A549 treated with ZK216348 at 1 μM for 4 hours (cell line): ENCODE measurements around the gene NOS1AP. TPM values are rescaled to one million over a fixed set of nuclear protein-coding genes. Genes with fewer than 3 reads are reported as not detected.

ENCODE experiments used
- total RNA-seq: library from RNA; stranded (reverse); fragments of 200-300 nt; extraction: Qiagen RNA extraction; gene quantifications from 5 replicates; pipeline ENCODE4 v1.2.3, GENCODE V29; 2022; ENCODE audit warnings: low read depth

NOS1AP gene
- 0.18 to 0.76 TPM (median 0.42 TPM) in 5 replicates for total RNA-seq

DNA sequence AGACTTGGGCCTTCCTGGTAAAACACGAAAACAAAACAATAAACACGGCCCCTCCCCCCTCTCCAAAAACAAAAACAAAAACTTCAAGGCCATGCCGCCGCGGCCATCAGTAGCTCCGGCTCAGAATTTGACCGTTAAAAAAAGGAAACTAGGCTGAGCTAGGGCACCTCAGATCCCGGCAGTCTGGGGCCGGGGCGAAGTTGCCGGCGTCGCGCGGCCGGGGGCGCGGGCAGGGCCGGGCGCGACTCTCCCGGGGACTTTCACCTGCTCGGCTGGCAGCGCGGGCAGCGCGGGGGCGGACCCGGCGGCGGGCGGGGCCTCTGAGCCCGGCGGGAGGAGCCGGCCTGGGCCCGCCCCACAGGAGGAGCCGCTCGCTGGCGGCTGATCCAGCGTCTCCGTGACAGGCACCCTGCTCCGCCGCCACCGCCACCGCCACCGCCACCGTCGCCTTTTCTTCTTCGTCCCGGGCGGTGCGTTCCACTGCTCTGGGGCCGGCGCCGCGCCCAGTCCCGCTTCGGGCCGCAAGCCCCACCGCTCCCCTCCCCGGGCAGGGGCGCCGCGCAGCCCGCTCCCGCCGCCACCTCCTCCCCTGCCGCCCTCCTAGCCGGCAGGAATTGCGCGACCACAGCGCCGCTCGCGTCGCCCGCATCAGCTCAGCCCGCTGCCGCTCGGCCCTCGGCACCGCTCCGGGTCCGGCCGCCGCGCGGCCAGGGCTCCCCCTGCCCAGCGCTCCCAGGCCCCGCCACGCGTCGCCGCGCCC, at the start of gene NOS1AP:
TSS of gene NOS1AP (plus strand) at position 358 of the 760 bp plus-strand sequence. CDS start 487 bp downstream, outside the sequence.

DNA sequence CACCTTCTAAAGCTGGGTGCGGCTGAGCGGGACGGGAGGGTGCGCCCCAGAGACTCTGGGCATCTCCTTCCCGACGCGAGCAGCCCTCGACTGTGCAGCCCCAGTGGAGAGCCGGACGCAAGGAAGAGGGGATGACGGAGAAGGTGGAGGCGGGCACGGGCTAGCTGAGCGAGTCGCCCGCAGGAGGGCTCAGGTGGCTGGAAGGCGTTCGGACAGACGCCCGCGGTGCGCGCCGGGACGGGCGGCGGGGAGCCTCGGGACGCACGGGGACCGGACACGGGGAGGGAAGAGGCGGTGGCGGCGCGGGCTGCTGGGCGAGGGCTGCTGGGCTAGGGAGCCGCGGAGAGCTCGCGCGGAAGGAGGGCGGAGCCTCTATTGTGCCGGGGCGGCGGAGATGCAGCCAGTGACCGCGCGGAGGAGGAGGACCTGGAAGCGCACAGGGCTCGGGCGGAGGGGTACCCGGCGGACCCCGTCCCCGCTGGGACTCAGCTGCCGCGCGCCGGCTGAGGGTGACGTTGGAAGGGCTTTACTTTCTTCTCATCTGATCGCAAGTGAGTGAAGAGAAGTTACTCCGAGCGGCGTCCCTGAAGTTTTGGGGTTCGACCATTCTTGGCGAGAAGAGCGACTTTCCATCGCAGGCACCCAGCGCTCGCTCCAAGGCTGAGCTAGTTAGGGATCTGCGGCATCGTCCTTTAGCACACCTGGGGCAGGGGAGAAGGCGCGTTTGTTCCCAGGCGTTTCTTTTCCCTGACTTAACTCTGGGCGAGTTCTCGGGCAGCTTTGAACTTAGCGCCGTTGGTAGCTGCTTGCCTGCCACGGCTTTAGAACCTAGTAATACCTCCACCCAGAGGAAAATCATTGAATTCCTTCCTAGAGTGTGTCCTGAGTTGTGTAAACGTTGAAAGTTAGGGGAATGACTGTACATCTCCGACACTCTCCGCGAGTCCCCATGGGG, 45.7 kb upstream of the NOS1AP start, which contains the start of gene OLFML2B:
TSS of gene OLFML2B (minus strand) at position 323 of the 955 bp plus-strand sequence. CDS start 439 bp downstream, outside the sequence.

DNA sequence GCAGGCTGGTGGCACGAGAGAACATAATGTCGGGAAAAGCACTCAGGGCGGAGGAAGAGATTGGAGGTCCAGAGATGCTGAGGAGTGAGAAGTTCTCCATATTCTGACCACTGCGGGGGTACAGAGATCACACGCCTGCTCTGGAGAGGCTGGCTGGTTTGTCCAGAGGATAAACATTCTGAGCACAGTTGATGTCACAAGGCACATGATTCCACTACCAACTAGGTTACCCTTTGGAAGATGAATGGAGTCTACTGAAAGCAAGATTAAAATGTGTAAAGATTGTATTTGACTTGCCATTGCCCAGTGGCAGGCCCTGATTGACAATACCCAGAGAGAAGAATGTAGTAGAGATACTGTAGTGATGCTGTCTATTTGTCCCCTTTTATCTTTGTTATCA, 307.2 kb downstream of the NOS1AP start, which contains the start of gene SPATA46:
TSS of gene SPATA46 (minus strand) at position 164 of the 400 bp plus-strand sequence. CDS start at position 100, 64 bp downstream.

DNA sequence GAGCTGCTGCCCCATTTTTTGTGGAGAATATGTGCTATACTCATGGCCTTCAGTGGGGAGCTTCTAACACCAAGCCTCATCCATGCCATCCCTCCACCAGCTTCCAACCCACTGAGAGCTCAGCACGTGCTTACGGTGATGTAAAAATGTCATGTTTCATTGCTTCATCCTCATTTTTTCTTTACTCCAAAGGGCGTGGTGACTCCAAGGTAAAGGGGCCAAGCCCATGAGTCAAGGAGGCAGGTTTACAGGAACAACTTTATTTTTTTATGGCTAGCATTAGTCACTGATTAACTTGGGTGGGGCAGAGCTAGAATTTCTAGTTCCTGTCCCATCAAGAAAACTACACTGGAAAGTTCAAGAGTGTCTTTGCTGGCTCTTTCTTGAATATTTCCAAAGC, 311.9 kb downstream of the NOS1AP start, which contains the start of gene C1orf226:
TSS of gene C1orf226 (plus strand) at position 346 of the 400 bp plus-strand sequence. CDS start 174 bp downstream, outside the sequence.

DNA sequence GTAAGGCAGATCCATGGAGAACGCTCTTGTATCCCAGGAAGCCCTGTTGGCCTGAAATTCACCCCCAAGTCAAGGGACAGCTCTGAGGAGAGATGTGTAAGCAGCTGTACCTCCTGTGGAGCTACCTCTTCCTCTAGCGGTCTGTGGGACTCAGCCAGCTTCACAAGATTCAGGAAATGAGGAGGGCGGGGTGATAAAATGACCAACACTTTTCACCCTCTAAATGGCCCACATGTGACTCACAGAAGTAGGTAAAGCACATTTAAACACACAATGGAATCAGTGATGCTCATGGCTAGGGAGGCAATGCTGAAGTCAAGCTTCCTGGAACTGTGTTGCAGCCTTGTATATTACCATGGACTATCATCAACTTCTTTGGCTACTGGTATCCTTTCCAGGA, 342.5 kb downstream of the NOS1AP start, which contains the start of gene SH2D1B:
TSS of gene SH2D1B (minus strand) at position 135 of the 400 bp plus-strand sequence. CDS start at position 15, 120 bp downstream.

Other genes starting within 250 kb of the NOS1AP start
- 0.31 to 1.0 TPM (median 0.41 TPM) in 5 replicates for gene OLFML2B, start 45.8 kb upstream of the NOS1AP start, total RNA-seq